GM13976 (cell line): Measurements from ENCODE around the gene YEATS2.

ENCODE experiments used
- DNase-seq: peaks from one replicate; pipeline ENCODE4 v3.0.0; 2012; ENCODE audit warnings: low spot score
- CTCF ChIP-seq: IDR thresholded peaks from 2 replicates; pipeline ENCODE4 v1.5.1; 2012; ENCODE audit warnings: borderline replicate concordance, mild to moderate bottlenecking; ENCODE audit not compliant: insufficient read depth; ENCODE audit errors: extremely low read depth, missing control alignments, control extremely low read depth
- in situ Hi-C: fragments of 300-500 bp; cut with MboI; formaldehyde crosslinking; loops from one replicate; pipeline ENCODE4 v1.12.0; 2022; ENCODE audit warnings: low sequenced_read_pairs, mixed read lengths, inconsistent platforms; ENCODE audit not compliant: unreplicated experiment

YEATS2 gene

GRCh38 chr3:183789826-183790225 lies 92.2 kb downstream of the YEATS2 start:
- DNase-seq, result no peak
- in situ Hi-C loops, result no loop called here
- no peak for TF ChIP-seq CTCF

GRCh38 chr3:183790700-183791099 lies 93.1 kb downstream of the YEATS2 start:
- DNase-seq, result no peak
- in situ Hi-C loops, result no loop called here
- no peak for TF ChIP-seq CTCF

GRCh38 chr3:183792976-183793375 lies 95.4 kb downstream of the YEATS2 start:
- TF ChIP-seq CTCF, result no peak
- in situ Hi-C loops, result no loop called here

GRCh38 chr3:183794452-183794851 lies 96.9 kb downstream of the YEATS2 start:
- no peak for TF ChIP-seq CTCF
- in situ Hi-C loops, result no loop called here
- no peak for DNase-seq

More at GRCh38 chr3:183792976-183793375, 95.4 kb downstream of the YEATS2 start:
- no peak for DNase-seq

- no peak for DNase-seq
- TF ChIP-seq CTCF, result no peak
- in situ Hi-C loops, result no loop called here
These were observed 98.8 kb downstream of the YEATS2 start for GRCh38 chr3:183796372-183796771.

- TF ChIP-seq CTCF, result no peak
- DNase-seq, result no peak
- in situ Hi-C loops, result no loop called here
These were observed 100.4 kb downstream of the YEATS2 start for GRCh38 chr3:183797996-183798395.

- DNase-seq, result no peak
- no peak for TF ChIP-seq CTCF
- in situ Hi-C loops, result no loop called here
These were observed 101.9 kb downstream of the YEATS2 start for GRCh38 chr3:183799461-183799860.
